ENCODE measurements around the gene PROKR2. TPM values are rescaled to one million over a fixed set of nuclear protein-coding genes. Genes with fewer than 3 reads are reported as not detected.

Gene PROKR2
- total RNA-seq, 2 experiments from 2014 or later = not detected

- POLR2A ChIA-PET = no interaction called here
- no peaks in the 10 kb centered on the region for H3K9me3 Mint-ChIP-seq
Measured at GRCh38 chr20:5328268-5328667, 11.5 kb upstream of the PROKR2 start.

GRCh38 chr20:5327356-5327755 lies 10.6 kb upstream of the PROKR2 start:
- ChIA-PET CTCF (no interaction called here), POLR2A (no interaction called here)
- DNase-seq = no peak
- Mint-ChIP-seq H3K27ac (no peak overlapping the region), H3K4me3 (no peak overlapping the region), H3K9me3 (no peaks in the 10 kb centered on the region), H3K4me1 (no peaks in the 10 kb centered on the region), H3K27me3 (peaks cover 2% of the 10 kb centered on the region), H3K36me3 (ENCODE audit: low read depth) (no peaks in the 10 kb centered on the region)

More at GRCh38 chr20:5328268-5328667, 11.5 kb upstream of the PROKR2 start:
- DNase-seq = no peak
- no peak overlapping the region for H3K4me3 Mint-ChIP-seq
- H3K36me3 Mint-ChIP-seq (ENCODE audit: low read depth) = no peaks in the 10 kb centered on the region
- no peak overlapping the region for H3K27ac Mint-ChIP-seq
- no peaks in the 10 kb centered on the region for H3K4me1 Mint-ChIP-seq
- peaks cover 2% of the 10 kb centered on the region for H3K27me3 Mint-ChIP-seq
- CTCF ChIA-PET = no interaction called here

- DNase-seq = no peak
- Mint-ChIP-seq H3K27ac (no peak overlapping the region), H3K4me3 (no peak overlapping the region), H3K4me1 (no peaks in the 10 kb centered on the region), H3K36me3 (ENCODE audit: low read depth) (no peaks in the 10 kb centered on the region), H3K27me3 (peaks cover 53% of the 10 kb centered on the region), H3K9me3 (no peaks in the 10 kb centered on the region)
- CTCF ChIA-PET = no interaction called here
- POLR2A ChIA-PET = no interaction called here
Measured at GRCh38 chr20:5315807-5316187, 957 bp downstream of the PROKR2 start.

GRCh38 chr20:5313916-5314315 lies 2.8 kb downstream of the PROKR2 start:
- Mint-ChIP-seq H3K36me3 (ENCODE audit: low read depth) (no peaks in the 10 kb centered on the region), H3K27ac (no peak overlapping the region), H3K9me3 (peaks cover 7% of the 10 kb centered on the region), H3K27me3 (peaks cover 50% of the 10 kb centered on the region), H3K4me1 (no peaks in the 10 kb centered on the region), H3K4me3 (no peak overlapping the region)
- CTCF ChIA-PET = no interaction called here
- POLR2A ChIA-PET = no interaction called here
- no peak for DNase-seq

- Mint-ChIP-seq H3K9me3 (peaks cover 16% of the 10 kb centered on the region), H3K4me1 (no peaks in the 10 kb centered on the region)
- CTCF ChIA-PET = no interaction called here
Measured at GRCh38 chr20:5312518-5312917, 4.2 kb downstream of the PROKR2 start.

GRCh38 chr20:5309971-5310370 lies 6.8 kb downstream of the PROKR2 start:
- Mint-ChIP-seq H3K27me3 (peaks cover 18% of the 10 kb centered on the region), H3K9me3 (peaks cover 23% of the 10 kb centered on the region), H3K4me3 (no peak overlapping the region), H3K36me3 (ENCODE audit: low read depth) (no peaks in the 10 kb centered on the region), H3K4me1 (no peaks in the 10 kb centered on the region), H3K27ac (no peak overlapping the region)
- CTCF ChIA-PET = no interaction called here
- POLR2A ChIA-PET = no interaction called here
- no peak for DNase-seq

More at GRCh38 chr20:5312518-5312917, 4.2 kb downstream of the PROKR2 start:
- Mint-ChIP-seq H3K27me3 (peaks cover 36% of the 10 kb centered on the region), H3K4me3 (no peak overlapping the region), H3K36me3 (ENCODE audit: low read depth) (no peaks in the 10 kb centered on the region), H3K27ac (no peak overlapping the region)
- DNase-seq = no peak
- POLR2A ChIA-PET = no interaction called here

- CTCF ChIA-PET = no interaction called here
- POLR2A ChIA-PET = no interaction called here
- Mint-ChIP-seq H3K4me3 (no peak overlapping the region), H3K27ac (no peak overlapping the region), H3K9me3 (no peaks in the 10 kb centered on the region), H3K36me3 (ENCODE audit: low read depth) (no peaks in the 10 kb centered on the region), H3K27me3 (peaks cover 6% of the 10 kb centered on the region), H3K4me1 (no peaks in the 10 kb centered on the region)
- no peak for DNase-seq
Measured at GRCh38 chr20:5298811-5299210, 17.9 kb downstream of the PROKR2 start.

- no peak for DNase-seq
- Mint-ChIP-seq H3K27me3 (peaks cover 6% of the 10 kb centered on the region), H3K27ac (no peak overlapping the region), H3K4me3 (no peak overlapping the region), H3K4me1 (no peaks in the 10 kb centered on the region), H3K36me3 (ENCODE audit: low read depth) (no peaks in the 10 kb centered on the region), H3K9me3 (no peaks in the 10 kb centered on the region)
- POLR2A ChIA-PET = no interaction called here
- CTCF ChIA-PET = interaction anchor here (1.0 kb wide), 1 partner anchor 45 kb away, joined by 3 read pairs; no protein-coding TSS in a partner anchor
Measured at GRCh38 chr20:5297280-5298004, 19.3 kb downstream of the PROKR2 start.

- Mint-ChIP-seq H3K4me1 (no peaks in the 10 kb centered on the region), H3K36me3 (ENCODE audit: low read depth) (no peaks in the 10 kb centered on the region), H3K9me3 (peaks cover 2% of the 10 kb centered on the region), H3K4me3 (no peak overlapping the region), H3K27ac (no peak overlapping the region), H3K27me3 (peaks cover 9% of the 10 kb centered on the region)
- DNase-seq = no peak
- POLR2A ChIA-PET = interaction anchor here (0.6 kb wide), 1 partner anchor 22 kb away, joined by 3 read pairs; no protein-coding TSS in a partner anchor
- CTCF ChIA-PET = no interaction called here
Measured at GRCh38 chr20:5290596-5290995, 26.2 kb downstream of the PROKR2 start.

GRCh38 chr20:5282561-5282960 lies 34.2 kb downstream of the PROKR2 start:
- POLR2A ChIA-PET = no interaction called here
- H3K27me3 Mint-ChIP-seq = peaks cover 11% of the 10 kb centered on the region
- DNase-seq = no peak
- H3K4me3 Mint-ChIP-seq = no peak overlapping the region
- no peaks in the 10 kb centered on the region for H3K4me1 Mint-ChIP-seq
- H3K27ac Mint-ChIP-seq = no peak overlapping the region
- CTCF ChIA-PET = no interaction called here
- H3K36me3 Mint-ChIP-seq (ENCODE audit: low read depth) = no peaks in the 10 kb centered on the region
- peaks cover 2% of the 10 kb centered on the region for H3K9me3 Mint-ChIP-seq

GRCh38 chr20:5279661-5280060 lies 37.1 kb downstream of the PROKR2 start:
- H3K27ac Mint-ChIP-seq = no peak overlapping the region
- DNase-seq = no peak
- H3K27me3 Mint-ChIP-seq = peaks cover 6% of the 10 kb centered on the region
- H3K4me3 Mint-ChIP-seq = no peak overlapping the region
- ChIA-PET POLR2A (no interaction called here), CTCF (no interaction called here)
- H3K9me3 Mint-ChIP-seq = no peaks in the 10 kb centered on the region
- H3K36me3 Mint-ChIP-seq (ENCODE audit: low read depth) = no peaks in the 10 kb centered on the region
- no peaks in the 10 kb centered on the region for H3K4me1 Mint-ChIP-seq

- Mint-ChIP-seq H3K27ac (no peak overlapping the region), H3K27me3 (peaks cover 2% of the 10 kb centered on the region), H3K4me3 (no peak overlapping the region)
Measured at GRCh38 chr20:5272268-5272667, 44.5 kb downstream of the PROKR2 start.

GRCh38 chr20:5270603-5271002 lies 46.2 kb downstream of the PROKR2 start:
- CTCF ChIA-PET = no interaction called here
- H3K27me3 Mint-ChIP-seq = peaks cover 4% of the 10 kb centered on the region
- H3K4me1 Mint-ChIP-seq = no peaks in the 10 kb centered on the region
- H3K27ac Mint-ChIP-seq = no peak overlapping the region
- no peaks in the 10 kb centered on the region for H3K9me3 Mint-ChIP-seq
- POLR2A ChIA-PET = no interaction called here
- H3K36me3 Mint-ChIP-seq (ENCODE audit: low read depth) = no peaks in the 10 kb centered on the region
- DNase-seq = no peak
- H3K4me3 Mint-ChIP-seq = no peak overlapping the region

More at GRCh38 chr20:5272268-5272667, 44.5 kb downstream of the PROKR2 start:
- H3K36me3 Mint-ChIP-seq (ENCODE audit: low read depth) = no peaks in the 10 kb centered on the region
- no peaks in the 10 kb centered on the region for H3K4me1 Mint-ChIP-seq
- H3K9me3 Mint-ChIP-seq = no peaks in the 10 kb centered on the region
- CTCF ChIA-PET = no interaction called here
- POLR2A ChIA-PET = no interaction called here
- no peak for DNase-seq

GRCh38 chr20:5268449-5268848 lies 48.3 kb downstream of the PROKR2 start:
- ChIA-PET CTCF (no interaction called here), POLR2A (interaction anchor here (0.6 kb wide), 1 partner anchor 22 kb away, joined by 3 read pairs; no protein-coding TSS in a partner anchor)
- H3K27me3 Mint-ChIP-seq = peaks cover 17% of the 10 kb centered on the region

More at GRCh38 chr20:5268449-5268848, 48.3 kb downstream of the PROKR2 start:
- Mint-ChIP-seq H3K9me3 (no peaks in the 10 kb centered on the region), H3K4me1 (no peaks in the 10 kb centered on the region), H3K27ac (no peak overlapping the region), H3K4me3 (no peak overlapping the region), H3K36me3 (ENCODE audit: low read depth) (no peaks in the 10 kb centered on the region)
- DNase-seq = no peak
